ENCODE results near the gene ZBTB17. TPM values are rescaled to one million over a fixed set of nuclear protein-coding genes. Genes with fewer than 3 reads are reported as not detected.

Gene ZBTB17
- total RNA-seq, 1 donor from 2014 or later, result 31.9 TPM

GRCh38 chr1:15947382-15948090 lies 28.4 kb downstream of the ZBTB17 start:
- no peak for DNase-seq (ENCODE audit: low read depth)

DNA sequence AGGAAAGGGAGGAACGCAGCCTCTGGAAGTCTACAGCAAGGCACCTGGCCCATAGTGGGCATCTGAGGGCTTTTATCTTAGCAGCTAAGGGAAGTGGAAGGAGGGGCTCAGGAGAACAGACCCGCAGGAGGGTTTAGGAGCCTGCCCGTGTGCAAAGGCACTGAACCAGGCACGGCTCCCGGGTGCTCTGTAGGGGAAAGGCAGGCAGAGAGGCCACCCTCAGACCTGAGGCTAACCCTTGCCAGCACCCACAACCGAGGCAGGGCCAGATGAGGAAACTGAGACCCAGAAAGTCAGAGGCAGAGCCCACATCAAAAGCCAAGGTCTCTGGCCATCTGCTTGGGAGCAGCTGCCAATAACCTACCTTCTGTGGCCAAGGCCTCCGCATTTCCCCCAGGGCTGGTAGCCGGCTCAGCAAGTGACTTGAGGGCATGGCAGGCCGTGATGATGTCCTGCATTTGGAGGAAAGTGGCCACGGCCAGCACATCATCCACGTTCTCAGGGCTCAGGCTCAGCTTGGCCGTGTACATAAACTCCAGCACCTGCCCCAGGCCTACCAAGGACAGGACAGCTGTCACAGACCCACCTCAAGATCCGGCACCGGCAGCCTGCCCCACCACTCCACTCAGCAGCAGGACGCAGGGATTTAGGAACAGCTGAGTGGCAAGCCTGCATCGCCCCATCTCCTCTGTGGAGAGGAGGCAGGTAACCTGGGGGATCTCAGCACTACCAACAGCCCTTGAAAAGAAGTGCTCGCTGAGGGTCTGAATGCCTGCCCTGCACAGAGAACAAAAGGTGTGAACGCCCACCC lies 29.1 kb downstream of the ZBTB17 start:
- DNase-seq (ENCODE audit: low read depth), result no peak

DNA sequence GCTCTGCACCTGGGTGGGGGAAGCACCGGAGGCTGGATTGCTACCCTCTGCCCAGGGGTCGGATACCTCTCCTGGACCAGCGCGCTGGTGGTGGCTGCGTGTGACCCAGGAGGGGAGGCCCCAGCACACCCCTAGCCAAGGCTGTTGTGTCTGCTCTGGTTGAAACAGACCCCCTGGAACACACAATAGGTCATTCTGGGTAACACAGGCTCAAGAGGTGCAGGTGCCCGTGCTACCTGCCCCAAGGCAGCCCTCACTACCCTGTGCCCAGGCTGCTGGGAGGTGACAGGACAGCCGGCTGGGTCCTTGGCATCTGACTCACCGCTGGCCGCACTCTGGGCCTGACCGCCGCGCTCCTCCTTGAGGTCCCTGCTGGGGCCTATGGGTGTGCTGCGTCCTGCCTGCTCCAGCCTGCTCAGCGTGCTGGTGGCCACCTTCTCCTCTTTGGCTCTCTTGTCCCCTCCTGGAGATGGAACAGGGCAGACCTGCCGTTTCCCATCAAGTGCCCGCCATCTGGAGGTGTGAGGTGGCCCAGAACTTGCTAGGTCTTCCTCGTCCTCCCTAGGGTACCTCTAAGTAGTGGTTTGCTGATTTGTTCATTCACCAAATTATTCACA lies 30.0 kb downstream of the ZBTB17 start:
- DNase-seq (ENCODE audit: low read depth), result no peak

- DNase-seq (ENCODE audit: low read depth), result no peak
These were observed 30.7 kb downstream of the ZBTB17 start for GRCh38 chr1:15945011-15945831.

GRCh38 chr1:15944308-15945010 lies 31.4 kb downstream of the ZBTB17 start:
- DNase-seq (ENCODE audit: low read depth), result no peak

DNA sequence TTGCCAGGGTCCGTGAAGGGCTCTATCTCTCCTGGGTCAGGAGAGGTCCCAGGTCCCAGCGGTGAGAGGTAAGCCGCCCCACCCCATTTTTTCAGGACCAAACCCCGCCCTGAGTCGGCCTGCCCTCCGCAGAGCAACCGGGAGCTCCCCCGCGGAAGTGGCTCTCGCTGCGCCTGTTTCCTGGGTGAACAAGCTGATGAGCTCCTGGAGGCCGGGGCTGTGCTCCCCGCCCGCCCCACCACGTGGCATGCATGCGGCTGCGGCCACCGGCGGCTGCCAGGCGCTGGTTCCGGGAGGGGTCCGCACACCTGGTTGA lies 32.0 kb downstream of the ZBTB17 start:
- DNase-seq (ENCODE audit: low read depth), result no peak

DNA sequence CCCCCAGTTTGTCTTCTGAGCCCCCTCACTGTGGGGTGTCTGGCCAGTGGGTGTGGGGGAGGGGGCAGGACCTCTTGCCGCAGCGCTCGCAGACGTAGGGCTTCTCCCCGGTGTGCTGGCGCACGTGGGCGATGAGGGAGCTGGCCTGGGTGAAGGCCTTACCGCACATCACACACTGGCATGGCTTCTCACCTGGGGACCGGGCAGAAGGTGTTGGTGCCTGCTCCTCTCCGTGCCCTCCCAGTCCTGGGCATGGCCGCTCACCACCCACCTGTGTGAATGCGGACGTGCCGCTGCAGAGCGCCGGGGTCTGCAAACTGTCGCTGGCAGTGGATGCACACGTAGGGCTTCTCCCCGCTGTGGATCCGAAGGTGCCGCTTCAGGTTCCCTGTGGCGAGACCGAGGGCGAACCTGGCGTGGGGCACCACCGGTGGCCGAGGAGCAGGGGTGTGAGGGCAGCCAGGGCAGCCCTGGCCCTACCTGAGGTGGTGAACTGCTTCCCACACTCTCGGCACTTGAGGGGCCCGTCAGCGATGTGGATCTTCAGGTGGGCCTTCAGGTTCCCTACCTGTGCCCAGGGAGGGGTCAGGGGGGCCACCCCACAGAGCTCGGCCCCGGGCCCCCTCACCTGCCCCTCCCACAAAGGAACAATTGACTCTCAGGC lies 32.4 kb downstream of the ZBTB17 start:
- DNase-seq (ENCODE audit: low read depth), result no peak

- DNase-seq (ENCODE audit: low read depth), result no peak
These were observed 33.1 kb downstream of the ZBTB17 start for GRCh38 chr1:15942661-15943327.

DNA sequence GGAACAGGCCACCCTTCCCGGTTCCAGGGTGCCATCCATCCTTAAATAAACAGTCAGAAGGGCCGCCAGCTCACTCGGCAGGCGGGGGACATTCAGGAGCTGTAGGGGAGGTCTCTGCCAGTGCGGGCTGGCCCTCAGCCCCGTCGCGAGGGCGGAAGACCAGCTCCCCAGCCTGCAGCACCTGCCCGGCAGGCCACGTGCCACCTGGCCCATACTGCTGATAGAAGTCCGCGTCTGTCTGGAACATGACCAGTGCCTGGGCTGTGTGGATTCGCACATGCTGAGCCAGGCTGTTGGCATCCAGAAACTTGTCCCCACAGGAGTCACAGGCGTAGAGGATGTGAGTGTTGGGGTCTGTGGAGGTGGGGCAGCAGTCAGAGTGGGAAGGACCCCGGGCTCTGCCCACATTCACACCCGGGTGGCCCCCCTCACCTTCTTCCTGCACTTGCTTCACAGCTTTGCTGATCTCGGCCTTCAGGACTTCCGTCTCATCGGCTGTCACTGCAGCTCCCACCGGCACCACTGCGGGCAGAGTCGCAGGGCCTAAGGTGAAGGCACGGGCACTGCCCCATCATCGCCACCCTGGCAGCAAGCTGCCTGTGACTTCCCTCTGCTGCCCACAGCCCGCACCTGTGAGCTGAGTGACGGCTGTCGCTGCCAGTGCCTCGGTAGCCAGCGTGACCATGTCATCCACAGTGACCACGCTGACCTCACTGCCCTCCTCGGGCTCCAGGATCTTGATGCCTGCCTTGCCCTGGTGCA lies 33.8 kb downstream of the ZBTB17 start:
- DNase-seq (ENCODE audit: low read depth), result no peak

DNA sequence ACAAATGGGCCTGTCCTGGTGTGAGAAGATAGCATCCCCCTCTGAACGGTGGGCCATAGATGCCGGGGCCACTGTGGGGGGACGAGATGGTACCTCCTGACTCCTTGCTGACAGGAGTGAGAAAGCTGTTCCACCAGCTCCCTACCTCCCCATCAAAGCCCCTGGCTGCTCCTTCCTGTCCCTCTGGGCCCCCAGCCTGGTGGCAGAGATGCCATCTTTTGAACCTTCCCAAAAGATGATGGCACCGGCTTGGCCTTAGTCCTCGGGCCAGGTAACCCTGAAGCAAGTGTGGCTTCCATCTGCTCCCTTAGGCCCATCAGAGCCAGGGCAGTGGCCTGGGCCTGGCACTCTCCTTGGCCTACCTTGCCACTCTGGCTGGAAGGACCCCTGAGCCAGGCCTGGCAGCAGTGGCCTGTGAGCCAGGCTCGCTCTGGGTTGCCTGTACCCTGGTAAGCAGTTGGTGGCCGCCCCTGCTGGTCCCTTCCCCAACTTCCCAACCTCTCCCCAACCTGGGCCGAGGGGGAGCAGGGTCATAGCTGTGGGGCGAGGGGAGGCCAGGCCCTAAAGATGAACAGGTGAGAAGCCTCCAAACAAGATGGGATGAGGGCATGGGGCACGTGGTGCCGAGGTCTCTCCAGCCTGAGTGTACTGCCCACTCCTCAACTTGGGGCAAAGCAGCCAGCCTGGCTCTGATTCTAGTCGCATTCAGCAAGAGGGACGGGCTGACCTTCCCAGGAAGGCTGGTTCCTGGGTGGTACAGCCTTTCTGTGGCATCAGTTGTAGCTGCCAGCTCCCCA lies 34.7 kb downstream of the ZBTB17 start:
- DNase-seq (ENCODE audit: low read depth), result no peak

DNA sequence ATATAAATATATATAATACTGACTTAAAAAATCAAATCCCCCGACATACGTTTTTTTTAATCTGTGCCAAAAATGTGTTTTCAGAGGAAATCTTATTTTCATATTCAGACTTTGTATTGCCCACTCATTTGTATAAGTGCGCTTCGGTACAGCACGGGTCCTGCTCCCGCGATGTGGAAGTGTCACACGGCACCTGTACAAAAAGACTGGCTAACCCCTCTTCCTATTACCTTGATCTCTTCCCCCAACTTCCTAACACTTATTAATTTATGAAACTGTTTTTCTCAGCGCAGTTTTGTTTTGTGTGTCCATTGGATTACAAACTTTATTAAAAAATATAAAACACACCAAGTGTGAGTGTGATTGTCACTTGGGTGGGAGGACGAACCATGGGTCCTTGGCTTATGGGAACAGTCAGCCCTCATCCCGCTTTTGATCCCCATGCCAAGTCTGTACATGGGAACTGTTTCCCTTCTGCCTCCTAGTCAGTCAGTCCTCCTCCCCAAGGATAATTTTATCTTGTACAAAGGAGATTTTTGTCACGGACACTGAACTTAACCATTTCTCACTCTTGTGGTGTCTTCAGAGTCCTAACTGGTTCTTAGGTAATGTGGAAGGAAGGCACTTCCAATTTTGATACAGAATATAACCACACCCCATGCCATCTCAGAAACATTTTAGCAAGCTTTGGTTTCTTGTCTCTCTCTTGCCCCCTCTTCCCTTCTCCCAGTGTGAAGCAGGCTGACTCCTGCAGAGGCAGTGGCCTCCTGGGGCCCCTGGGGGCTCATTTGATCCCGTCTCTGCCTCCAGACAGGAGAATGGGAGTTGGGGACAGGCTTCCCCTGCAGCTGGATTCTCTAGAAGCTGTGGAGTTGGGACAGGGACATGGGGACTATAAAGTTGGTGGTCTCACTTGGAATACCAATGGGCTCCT lies 35.5 kb downstream of the ZBTB17 start:
- no peak for DNase-seq (ENCODE audit: low read depth)

- no peak for DNase-seq (ENCODE audit: low read depth)
These were observed 36.5 kb downstream of the ZBTB17 start for GRCh38 chr1:15939181-15940109.

DNA sequence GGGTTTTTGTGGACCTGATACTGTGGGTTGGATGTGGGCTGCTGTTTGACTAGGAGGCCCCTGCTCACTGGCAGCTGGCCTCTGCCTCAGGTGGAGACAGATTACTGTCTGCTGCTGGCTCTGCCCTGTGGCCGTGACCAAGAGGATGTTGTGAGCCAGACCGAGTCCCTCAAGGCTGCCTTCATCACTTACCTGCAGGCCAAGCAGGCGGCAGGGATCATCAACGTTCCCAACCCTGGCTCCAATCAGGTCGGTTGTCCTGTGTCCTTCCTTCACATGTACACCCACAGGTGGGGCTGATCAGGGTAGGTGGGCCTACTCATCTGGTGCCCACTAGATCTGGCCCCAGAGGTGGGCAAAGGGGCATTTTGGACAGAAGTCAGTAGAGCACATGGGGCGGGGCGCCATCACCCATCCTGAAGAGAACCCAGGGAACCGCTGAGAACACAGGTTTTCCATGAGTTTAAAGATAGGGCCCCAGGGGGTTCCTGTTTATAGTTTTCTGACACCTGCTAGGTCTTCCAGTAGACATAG lies 37.2 kb downstream of the ZBTB17 start:
- no peak for DNase-seq (ENCODE audit: low read depth)

- DNase-seq (ENCODE audit: low read depth), result peak; percentile 43
These were observed 38.2 kb downstream of the ZBTB17 start for GRCh38 chr1:15937706-15938168.

DNA sequence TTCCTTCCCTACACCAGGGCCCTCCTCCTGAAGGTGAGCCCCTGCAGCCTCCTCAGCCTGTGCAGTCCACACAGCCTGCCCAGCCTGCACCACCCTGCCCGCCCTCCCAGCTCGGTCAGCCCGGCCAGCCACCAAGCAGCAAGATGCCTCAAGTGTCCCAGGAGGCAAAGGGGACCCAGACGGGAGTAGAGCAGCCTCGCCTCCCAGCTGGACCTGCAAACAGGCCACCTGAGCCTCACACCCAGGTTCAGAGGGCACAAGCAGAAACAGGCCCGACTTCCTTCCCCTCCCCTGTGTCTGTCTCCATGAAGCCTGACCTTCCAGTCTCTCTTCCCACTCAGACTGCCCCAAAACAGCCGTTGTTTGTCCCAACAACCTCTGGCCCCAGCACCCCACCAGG lies 38.8 kb downstream of the ZBTB17 start:
- no peak for DNase-seq (ENCODE audit: low read depth)

- DNase-seq (ENCODE audit: low read depth), result no peak
These were observed 39.9 kb downstream of the ZBTB17 start for GRCh38 chr1:15936025-15936424.
